GM12878 (cell line): Measurements from ENCODE around the gene C1QTNF7. TPM values are rescaled to one million over a fixed set of nuclear protein-coding genes. Genes with fewer than 3 reads are reported as not detected.

Source experiments
- FOXK2 ChIP-seq: fragments of 450-650 bp; IDR thresholded peaks from 2 replicates; pipeline ENCODE4 v1.6.1; 2017; ENCODE audit warnings: mild to moderate bottlenecking, moderate library complexity
- SMAD1 ChIP-seq: fragments of 450-650 bp; IDR thresholded peaks from 2 replicates; pipeline ENCODE4 v1.6.1; 2018; ENCODE audit warnings: mild to moderate bottlenecking, low read depth; ENCODE audit not compliant: partially characterized antibody
- STAT3 ChIP-seq: IDR thresholded peaks from 2 replicates; pipeline ENCODE4 v1.6.1; 2011; ENCODE audit warnings: low read depth, low read length, improper control_type of control experiment
- ZNF24 ChIP-seq: fragments of 450-650 bp; IDR thresholded peaks from 2 replicates; pipeline ENCODE4 v1.6.1; 2017; ENCODE audit warnings: antibody characterized with exemption, mild to moderate bottlenecking
- ZZZ3 ChIP-seq: IDR thresholded peaks from 2 replicates; pipeline ENCODE4 v1.6.1; 2011; ENCODE audit warnings: low read depth; ENCODE audit not compliant: control insufficient read depth, insufficient read length
- polyA plus RNA-seq, 11 experiments: library from polyadenylated mRNA; depleted of rRNA in 4 of 11; unstranded in 6 of 11; stranded (reverse) in 5 of 11; fragments of >200 nt; fragmentation: Nextera tagmentation in 4 of 11; fragmentation: Illumina TruSeq in 1 of 11; extraction: Ambion mirVana in 4 of 11; extraction: Trizol in 1 of 11; gene quantifications; 1 replicate in 1 of 11; 2 replicates in 10 of 11; pipeline versions ENCODE4 v1.2.1 to v1.2.3, GENCODE V29; 2011 to 2016; ENCODE audit warnings: inconsistent platforms in 2 of 11, missing spikeins in 2 of 11, low read depth in 1 of 11
- total RNA-seq, 4 experiments: library from RNA; depleted of rRNA in 3 of 4; stranded (reverse); fragments of >200 nt in 3 of 4; fragmentation: Illumina TruSeq in 1 of 4; extraction: Trizol in 1 of 4; gene quantifications; 2 replicates each; pipeline versions ENCODE4 v1.2.1 to v1.2.3, GENCODE V29; 2013 to 2021
- TF ChIP-seq, protein P1 (sequence below): IDR thresholded peaks from 2 replicates; pipeline ENCODE4 v1.6.1; 2011; ENCODE audit warnings: low read depth, low read length, improper control_type of control experiment, borderline replicate concordance
- TF ChIP-seq, protein P2 (sequence below): IDR thresholded peaks from 2 replicates; pipeline ENCODE4 v1.6.1; 2012; ENCODE audit warnings: low read depth, low read length, improper control_type of control experiment
- TF ChIP-seq, protein P3 (sequence below): IDR thresholded peaks from 2 replicates; pipeline ENCODE4 v1.6.1; 2011; ENCODE audit warnings: low read depth, mild to moderate bottlenecking, low read length, moderate library complexity, borderline replicate concordance; ENCODE audit errors: extremely low read depth
- TF ChIP-seq, protein P4 (sequence below): fragments of 450-650 bp; IDR thresholded peaks from 2 replicates; pipeline ENCODE4 v1.6.1; 2018; ENCODE audit warnings: borderline replicate concordance, mild to moderate bottlenecking; ENCODE audit not compliant: partially characterized antibody
- TF ChIP-seq, protein P5 (sequence below): fragments of 450-650 bp; IDR thresholded peaks from 2 replicates; pipeline ENCODE4 v1.6.1; 2017; ENCODE audit warnings: mild to moderate bottlenecking, low read depth, inconsistent platforms; ENCODE audit not compliant: poor library complexity, severe bottlenecking

The C1QTNF7 gene
- total and polyA plus RNA-seq, 10 of the 15 experiments (the other 5 are each of a cell fraction or from before 2014, with no cell fraction given): not detected

DNA sequence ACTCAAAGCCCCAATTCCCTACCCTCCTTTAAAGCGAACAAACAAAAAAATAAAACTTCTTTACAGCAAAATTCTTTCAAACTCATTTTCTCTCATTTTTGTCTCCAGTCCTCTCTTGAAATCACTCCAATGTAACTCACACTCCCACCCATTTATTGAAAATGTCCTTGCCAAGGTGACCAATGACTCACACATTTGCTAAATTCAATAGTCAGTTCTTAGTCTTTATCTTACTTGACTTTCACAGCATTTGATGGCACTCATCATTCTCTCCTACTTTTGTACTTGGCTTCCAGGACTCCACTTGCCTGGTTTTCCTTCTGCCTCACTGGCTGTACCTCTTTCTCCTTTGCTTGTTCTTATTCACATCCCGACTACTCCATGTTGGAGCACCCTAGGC, 61.7 kb downstream of the C1QTNF7 start (continued):
- TF ChIP-seq, protein P1, sequence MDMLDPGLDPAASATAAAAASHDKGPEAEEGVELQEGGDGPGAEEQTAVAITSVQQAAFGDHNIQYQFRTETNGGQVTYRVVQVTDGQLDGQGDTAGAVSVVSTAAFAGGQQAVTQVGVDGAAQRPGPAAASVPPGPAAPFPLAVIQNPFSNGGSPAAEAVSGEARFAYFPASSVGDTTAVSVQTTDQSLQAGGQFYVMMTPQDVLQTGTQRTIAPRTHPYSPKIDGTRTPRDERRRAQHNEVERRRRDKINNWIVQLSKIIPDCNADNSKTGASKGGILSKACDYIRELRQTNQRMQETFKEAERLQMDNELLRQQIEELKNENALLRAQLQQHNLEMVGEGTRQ: no peak
- TF ChIP-seq ZZZ3 (no peak), STAT3 (no peak), SMAD1 (no peak), ZNF24 (no peak), FOXK2 (no peak)
- TF ChIP-seq, protein P2, sequence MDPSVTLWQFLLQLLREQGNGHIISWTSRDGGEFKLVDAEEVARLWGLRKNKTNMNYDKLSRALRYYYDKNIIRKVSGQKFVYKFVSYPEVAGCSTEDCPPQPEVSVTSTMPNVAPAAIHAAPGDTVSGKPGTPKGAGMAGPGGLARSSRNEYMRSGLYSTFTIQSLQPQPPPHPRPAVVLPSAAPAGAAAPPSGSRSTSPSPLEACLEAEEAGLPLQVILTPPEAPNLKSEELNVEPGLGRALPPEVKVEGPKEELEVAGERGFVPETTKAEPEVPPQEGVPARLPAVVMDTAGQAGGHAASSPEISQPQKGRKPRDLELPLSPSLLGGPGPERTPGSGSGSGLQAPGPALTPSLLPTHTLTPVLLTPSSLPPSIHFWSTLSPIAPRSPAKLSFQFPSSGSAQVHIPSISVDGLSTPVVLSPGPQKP: no peak
- TF ChIP-seq, protein P3, sequence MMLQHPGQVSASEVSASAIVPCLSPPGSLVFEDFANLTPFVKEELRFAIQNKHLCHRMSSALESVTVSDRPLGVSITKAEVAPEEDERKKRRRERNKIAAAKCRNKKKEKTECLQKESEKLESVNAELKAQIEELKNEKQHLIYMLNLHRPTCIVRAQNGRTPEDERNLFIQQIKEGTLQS: no peak
- TF ChIP-seq, protein P4, sequence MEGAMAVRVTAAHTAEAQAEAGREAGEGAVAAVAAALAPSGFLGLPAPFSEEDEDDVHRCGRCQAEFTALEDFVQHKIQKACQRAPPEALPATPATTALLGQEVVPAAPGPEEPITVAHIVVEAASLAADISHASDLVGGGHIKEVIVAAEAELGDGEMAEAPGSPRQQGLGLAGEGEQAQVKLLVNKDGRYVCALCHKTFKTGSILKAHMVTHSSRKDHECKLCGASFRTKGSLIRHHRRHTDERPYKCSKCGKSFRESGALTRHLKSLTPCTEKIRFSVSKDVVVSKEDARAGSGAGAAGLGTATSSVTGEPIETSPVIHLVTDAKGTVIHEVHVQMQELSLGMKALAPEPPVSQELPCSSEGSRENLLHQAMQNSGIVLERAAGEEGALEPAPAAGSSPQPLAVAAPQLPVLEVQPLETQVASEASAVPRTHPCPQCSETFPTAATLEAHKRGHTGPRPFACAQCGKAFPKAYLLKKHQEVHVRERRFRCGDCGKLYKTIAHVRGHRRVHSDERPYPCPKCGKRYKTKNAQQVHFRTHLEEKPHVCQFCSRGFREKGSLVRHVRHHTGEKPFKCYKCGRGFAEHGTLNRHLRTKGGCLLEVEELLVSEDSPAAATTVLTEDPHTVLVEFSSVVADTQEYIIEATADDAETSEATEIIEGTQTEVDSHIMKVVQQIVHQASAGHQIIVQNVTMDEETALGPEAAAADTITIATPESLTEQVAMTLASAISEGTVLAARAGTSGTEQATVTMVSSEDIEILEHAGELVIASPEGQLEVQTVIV: no peak
- TF ChIP-seq, protein P5, sequence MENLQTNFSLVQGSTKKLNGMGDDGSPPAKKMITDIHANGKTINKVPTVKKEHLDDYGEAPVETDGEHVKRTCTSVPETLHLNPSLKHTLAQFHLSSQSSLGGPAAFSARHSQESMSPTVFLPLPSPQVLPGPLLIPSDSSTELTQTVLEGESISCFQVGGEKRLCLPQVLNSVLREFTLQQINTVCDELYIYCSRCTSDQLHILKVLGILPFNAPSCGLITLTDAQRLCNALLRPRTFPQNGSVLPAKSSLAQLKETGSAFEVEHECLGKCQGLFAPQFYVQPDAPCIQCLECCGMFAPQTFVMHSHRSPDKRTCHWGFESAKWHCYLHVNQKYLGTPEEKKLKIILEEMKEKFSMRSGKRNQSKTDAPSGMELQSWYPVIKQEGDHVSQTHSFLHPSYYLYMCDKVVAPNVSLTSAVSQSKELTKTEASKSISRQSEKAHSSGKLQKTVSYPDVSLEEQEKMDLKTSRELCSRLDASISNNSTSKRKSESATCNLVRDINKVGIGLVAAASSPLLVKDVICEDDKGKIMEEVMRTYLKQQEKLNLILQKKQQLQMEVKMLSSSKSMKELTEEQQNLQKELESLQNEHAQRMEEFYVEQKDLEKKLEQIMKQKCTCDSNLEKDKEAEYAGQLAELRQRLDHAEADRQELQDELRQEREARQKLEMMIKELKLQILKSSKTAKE: no peak
- TF ChIP-seq, all 136 proteins: peak for 0
